Retinal pigment epithelial cell (primary cell): ENCODE results near the gene TAGLN3.

Source experiments
- DNase-seq: peaks from one replicate; pipeline ENCODE4 v3.0.0-alpha.2; 2010; ENCODE audit warnings: low read depth
- H3K4me3 ChIP-seq: 2 replicates; pipeline ENCODE4 v1.5.1; 2011; ENCODE audit warnings: mild to moderate bottlenecking, low read length, control low read depth, moderate library complexity
- TF ChIP-seq, protein P1 (sequence below): conservative IDR thresholded peaks from 2 replicates; pipeline ENCODE4 v1.5.1; 2011; ENCODE audit warnings: low read depth, low read length, control low read depth, inconsistent platforms

Gene TAGLN3

DNA sequence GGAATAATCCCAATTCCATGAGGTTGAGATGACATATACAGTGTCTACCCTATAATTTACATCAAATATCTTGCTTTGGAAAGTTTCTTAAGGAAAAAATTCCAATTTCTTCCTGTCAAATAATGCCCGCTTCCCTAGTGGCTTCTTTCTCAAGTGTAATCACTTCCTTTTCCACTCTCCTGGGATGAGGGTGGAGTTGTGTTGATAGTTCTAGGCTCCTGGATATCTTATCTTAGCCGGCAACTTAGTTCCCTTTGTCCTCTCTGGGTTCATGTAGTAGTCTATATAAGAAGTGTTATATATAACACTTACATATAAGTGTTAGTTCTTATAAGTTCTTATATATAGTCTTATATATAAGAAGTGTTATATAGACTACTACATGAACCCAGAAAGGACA lies 10.9 kb downstream of the TAGLN3 start:
- no peak for DNase-seq
- H3K4me3 ChIP-seq = no peak overlapping the region
- TF ChIP-seq, protein P1, sequence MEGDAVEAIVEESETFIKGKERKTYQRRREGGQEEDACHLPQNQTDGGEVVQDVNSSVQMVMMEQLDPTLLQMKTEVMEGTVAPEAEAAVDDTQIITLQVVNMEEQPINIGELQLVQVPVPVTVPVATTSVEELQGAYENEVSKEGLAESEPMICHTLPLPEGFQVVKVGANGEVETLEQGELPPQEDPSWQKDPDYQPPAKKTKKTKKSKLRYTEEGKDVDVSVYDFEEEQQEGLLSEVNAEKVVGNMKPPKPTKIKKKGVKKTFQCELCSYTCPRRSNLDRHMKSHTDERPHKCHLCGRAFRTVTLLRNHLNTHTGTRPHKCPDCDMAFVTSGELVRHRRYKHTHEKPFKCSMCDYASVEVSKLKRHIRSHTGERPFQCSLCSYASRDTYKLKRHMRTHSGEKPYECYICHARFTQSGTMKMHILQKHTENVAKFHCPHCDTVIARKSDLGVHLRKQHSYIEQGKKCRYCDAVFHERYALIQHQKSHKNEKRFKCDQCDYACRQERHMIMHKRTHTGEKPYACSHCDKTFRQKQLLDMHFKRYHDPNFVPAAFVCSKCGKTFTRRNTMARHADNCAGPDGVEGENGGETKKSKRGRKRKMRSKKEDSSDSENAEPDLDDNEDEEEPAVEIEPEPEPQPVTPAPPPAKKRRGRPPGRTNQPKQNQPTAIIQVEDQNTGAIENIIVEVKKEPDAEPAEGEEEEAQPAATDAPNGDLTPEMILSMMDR = no peak

DNA sequence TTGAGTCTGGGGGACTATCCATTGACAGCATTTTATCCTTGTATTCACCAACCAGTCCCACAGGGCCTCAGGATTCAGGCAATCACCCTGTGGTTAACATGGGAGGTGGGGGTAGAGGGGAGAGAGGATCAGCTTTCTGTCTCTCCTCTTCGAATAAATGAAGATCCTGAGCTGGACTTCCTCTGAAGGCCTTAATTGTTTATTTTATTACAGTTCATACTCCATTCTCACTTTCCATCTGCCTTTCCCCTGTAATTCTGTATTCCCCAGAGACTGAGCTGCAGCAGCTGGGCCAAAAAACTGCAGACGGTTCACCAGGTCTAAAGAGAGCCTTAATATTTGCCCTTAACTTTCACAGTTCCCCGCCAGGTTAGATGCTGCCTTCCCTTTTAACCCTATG lies 11.9 kb downstream of the TAGLN3 start:
- TF ChIP-seq, protein P1 = no peak
- H3K4me3 ChIP-seq = no peak overlapping the region
- DNase-seq = no peak

DNA sequence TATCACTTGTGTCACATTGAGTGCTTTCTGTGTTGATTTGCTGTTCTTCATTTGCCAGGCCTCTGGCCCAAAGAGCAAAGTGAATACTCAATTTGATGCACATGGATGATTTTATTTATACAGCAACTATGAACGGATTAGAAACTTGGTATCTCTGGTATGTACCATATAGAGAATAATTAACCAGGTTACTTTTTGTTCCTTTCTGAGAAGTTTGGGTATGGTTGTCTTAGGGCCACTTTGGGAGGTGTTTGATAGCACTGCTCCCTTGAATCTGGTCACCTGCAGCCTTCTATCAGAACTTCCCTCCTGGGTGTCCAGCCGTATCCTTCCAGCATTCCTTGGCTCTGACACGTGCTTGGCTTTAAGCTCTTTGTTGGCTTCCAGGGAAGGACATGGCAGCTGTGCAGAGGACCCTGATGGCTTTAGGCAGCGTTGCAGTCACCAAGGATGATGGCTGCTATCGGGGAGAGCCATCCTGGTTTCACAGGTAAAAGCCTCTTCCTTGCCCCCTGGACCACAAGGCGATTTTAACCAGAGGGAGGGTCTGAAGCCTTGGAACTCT lies 12.7 kb downstream of the TAGLN3 start:
- DNase-seq = no peak
- TF ChIP-seq, protein P1 = no peak

DNA sequence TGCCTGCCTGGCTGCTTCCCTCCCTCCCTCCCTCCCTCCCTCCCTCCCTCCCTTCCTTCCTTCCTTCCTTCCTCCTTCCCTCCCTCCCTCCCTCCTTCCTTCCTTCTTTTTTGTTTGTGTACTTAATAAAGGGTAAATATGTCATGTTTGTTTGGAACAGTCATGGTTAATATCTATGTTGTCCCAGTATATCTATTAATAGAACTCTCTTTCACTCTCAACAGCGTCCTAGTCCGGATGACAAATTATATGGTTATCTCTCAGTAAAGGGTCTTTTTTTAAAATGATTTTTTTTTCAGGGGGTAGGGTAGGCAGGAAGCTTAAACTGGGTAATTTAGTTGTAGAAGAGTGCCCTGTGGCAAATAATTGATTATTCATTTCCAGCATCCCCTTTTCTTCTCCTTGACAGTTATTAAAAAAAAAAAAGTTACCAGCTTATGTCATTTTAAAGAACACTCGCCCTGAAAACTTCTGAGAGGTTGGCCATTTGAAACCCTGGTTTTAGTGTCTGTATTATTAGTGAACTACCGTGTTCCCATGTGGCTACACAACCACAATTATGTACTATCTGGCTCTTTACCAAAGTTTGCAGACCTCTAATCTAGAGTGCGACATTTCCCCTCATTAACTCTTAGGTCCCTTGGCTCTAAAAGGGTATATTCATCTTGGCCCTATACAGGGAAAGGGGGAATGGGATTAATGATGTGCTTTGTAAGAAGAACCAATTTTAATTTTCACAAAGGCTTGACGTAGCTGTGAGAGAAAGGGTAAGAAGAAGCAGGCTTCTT lies 13.7 kb downstream of the TAGLN3 start:
- H3K4me3 ChIP-seq = no peak overlapping the region
- TF ChIP-seq, protein P1 = no peak
- DNase-seq = peak; percentile 12

More for the DNA sequence above, 12.7 kb downstream of the TAGLN3 start:
- no peak overlapping the region for H3K4me3 ChIP-seq

DNA sequence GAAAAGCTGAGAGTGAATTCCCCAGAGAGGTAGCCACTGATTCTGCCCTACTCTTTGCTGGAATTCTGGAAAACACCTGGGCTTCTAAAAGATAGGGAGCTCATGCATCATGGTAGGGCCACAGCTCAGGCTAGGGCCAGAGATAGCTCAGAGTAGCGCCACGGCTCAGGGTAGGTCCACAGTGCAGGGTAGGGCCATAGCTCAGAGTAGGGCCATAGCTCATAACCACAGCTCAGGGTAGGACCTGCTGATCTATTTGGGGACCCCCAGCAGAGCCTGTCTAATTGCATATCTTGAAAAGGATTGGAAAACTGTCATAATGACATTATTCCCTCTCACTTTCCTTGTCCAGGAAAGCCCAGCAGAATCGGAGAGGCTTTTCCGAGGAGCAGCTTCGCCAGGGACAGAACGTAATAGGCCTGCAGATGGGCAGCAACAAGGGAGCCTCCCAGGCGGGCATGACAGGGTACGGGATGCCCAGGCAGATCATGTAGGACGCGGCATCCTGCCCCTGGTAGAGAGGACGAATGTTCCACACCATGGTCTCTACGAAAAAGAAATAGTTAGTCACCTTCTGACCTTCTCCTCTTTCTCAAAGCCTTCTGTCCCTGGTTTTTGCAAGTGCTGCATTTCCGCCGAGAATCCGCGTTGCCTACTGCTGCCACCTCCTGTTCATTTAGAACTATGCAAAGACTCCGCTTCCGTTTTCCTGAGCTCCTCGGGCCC lies 14.5 kb downstream of the TAGLN3 start:
- no peak overlapping the region for H3K4me3 ChIP-seq
- TF ChIP-seq, protein P1 = peak; percentile 76
- peak; percentile 34 for DNase-seq

DNA sequence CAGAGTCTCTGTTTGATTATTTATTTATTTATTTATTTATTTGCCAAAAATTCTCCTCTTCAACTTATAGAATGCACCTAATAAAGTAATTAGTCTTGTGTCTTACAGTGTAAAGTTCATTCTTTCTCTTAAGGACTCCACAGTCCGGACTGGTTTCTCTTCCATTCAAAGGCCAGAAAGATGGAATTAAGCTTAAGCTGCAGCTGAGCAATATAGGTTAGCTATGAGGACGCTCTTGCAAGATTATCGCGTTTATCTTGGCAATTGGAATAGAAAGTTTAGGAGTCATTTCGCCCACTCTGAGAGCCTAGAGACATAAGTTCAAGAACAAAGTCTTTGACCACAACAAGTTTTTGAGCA lies 15.0 kb downstream of the TAGLN3 start:
- DNase-seq = no peak
- TF ChIP-seq, protein P1 = no peak

DNA sequence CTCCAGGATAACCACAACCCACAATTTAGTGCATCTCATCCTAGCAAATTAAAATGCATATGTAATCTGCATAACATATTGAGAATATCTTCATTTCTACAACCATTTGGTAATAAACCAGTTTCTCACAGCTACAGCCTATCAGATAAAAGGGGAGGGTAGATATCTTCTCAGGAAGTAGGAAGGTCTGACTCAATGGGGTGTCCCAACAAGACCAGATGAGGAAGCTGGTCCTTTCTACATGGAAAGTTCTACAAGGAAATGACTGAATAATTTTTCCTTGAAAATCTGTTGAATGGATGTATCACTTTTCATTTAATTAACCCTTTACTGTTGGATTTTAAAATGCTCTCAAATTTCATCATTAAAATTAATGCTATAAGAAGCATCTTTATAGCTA lies 18.4 kb downstream of the TAGLN3 start:
- no peak for DNase-seq
- TF ChIP-seq, protein P1 = no peak
- H3K4me3 ChIP-seq = no peak overlapping the region

More for the DNA sequence above, 15.0 kb downstream of the TAGLN3 start:
- H3K4me3 ChIP-seq = no peak overlapping the region
